Hematopoietic multipotent progenitor cell treated with erythropoietin and hydrocortisone succinate and interleukin-3 and kit ligand, for 15 days (in vitro differentiated cells): ENCODE results near the gene TASOR.

ENCODE experiments used
- DNase-seq: peaks from one replicate; pipeline ENCODE4 v3.0.0-alpha.2; 2015; ENCODE audit warnings: low spot score

Gene TASOR

GRCh38 chr3:56682462-56683121 is 473 bp downstream of the TASOR start:
- peak; percentile 73 for DNase-seq

- no peak for DNase-seq
Observed at GRCh38 chr3:56681984-56682461, 1.0 kb downstream of the TASOR start.

- no peak for DNase-seq
Observed at GRCh38 chr3:56680054-56680580, 2.9 kb downstream of the TASOR start.

GRCh38 chr3:56677286-56677685 is 5.8 kb downstream of the TASOR start:
- no peak for DNase-seq

- DNase-seq: no peak
Observed at GRCh38 chr3:56673781-56674457, 9.1 kb downstream of the TASOR start.

- DNase-seq: no peak
Observed at GRCh38 chr3:56667973-56668579, 15.0 kb downstream of the TASOR start.

GRCh38 chr3:56664823-56665222 is 18.2 kb downstream of the TASOR start:
- DNase-seq: no peak

GRCh38 chr3:56655709-56656108 is 27.4 kb downstream of the TASOR start:
- DNase-seq: no peak

GRCh38 chr3:56654460-56654859 is 28.6 kb downstream of the TASOR start:
- DNase-seq: no peak

- no peak for DNase-seq
Observed at GRCh38 chr3:56645407-56645806, 37.7 kb downstream of the TASOR start.

- no peak for DNase-seq
Observed at GRCh38 chr3:56633602-56634535, 49.2 kb downstream of the TASOR start.
